HEK293 (cell line): ENCODE measurements around the gene MOB4.

Experiments
- CTCF ChIA-PET: fragments of 350-600 bp; formaldehyde crosslinking; extraction: SDS; loops from one replicate; lab custom pipeline; 2021; ENCODE audit warnings: antibody characterized with exemption; lab: Yijun Ruan, JAX
- POLR2A ChIA-PET: fragments of 300-600 bp; formaldehyde crosslinking; extraction: SDS; loops from one replicate; lab custom pipeline; 2020; ENCODE audit warnings: antibody characterized with exemption, inconsistent platforms; lab: Yijun Ruan, JAX
- H3K27ac ChIP-seq: fragments of 200-500 bp; sonication (Bioruptor generic); 2 replicates; pipeline ENCODE4 v1.5.1; 2014; ENCODE audit warnings: low read depth, low read length, control low read depth, inconsistent platforms; ENCODE audit errors: extremely low read depth
- H3K36me3 ChIP-seq, 2 experiments: fragments of 200-500 bp in 1 of 2; sonication (Bioruptor generic) in 1 of 2; 1 replicate in 1 of 2; 2 replicates in 1 of 2; pipeline ENCODE4 v1.5.1; 2014 to 2017; ENCODE audit warnings: inconsistent platforms in 2 of 2, low read length in 2 of 2; ENCODE audit not compliant: control insufficient read depth in 2 of 2, insufficient read depth in 1 of 2
- H3K4me1 ChIP-seq: fragments of 200-500 bp; sonication (Bioruptor generic); 2 replicates; pipeline ENCODE4 v1.5.1; 2014; ENCODE audit warnings: mild to moderate bottlenecking, low read length, inconsistent platforms; ENCODE audit not compliant: control insufficient read depth, insufficient read depth
- H3K4me3 ChIP-seq: 2 replicates; pipeline ENCODE4 v1.5.1; 2011; ENCODE audit warnings: low read depth, mild to moderate bottlenecking, control low read depth, low read length, moderate library complexity
- H3K9me3 ChIP-seq: fragments of 200-500 bp; sonication (Bioruptor generic); 2 replicates; pipeline ENCODE4 v1.5.1; 2014; ENCODE audit warnings: low read depth, low read length, inconsistent platforms; ENCODE audit not compliant: control insufficient read depth, insufficient read depth
- BCL6B ChIP-seq: fragments of 450-650 bp; formaldehyde crosslinking; IDR thresholded peaks from 2 replicates; pipeline ENCODE4 v1.5.1; 2017; ENCODE audit warnings: missing biosample characterization, missing genetic modification characterization
- HOXD13 ChIP-seq: sonication (generic); formaldehyde crosslinking; IDR thresholded peaks from 2 replicates; pipeline ENCODE4 v1.8.0; 2022; ENCODE audit warnings: missing genetic modification reagents, borderline replicate concordance
- INSM2 ChIP-seq: fragments of 450-650 bp; formaldehyde crosslinking; IDR thresholded peaks from 2 replicates; pipeline ENCODE4 v1.5.1; 2016; ENCODE audit warnings: missing biosample characterization, missing genetic modification characterization
- PRDM4 ChIP-seq: fragments of 450-650 bp; formaldehyde crosslinking; IDR thresholded peaks from 2 replicates; pipeline ENCODE4 v1.5.1; 2017; ENCODE audit warnings: missing biosample characterization, missing genetic modification characterization
- SCRT2 ChIP-seq: fragments of 450-650 bp; formaldehyde crosslinking; IDR thresholded peaks from 2 replicates; pipeline ENCODE4 v1.5.1; 2016; ENCODE audit warnings: missing biosample characterization, missing genetic modification characterization
- SP2 ChIP-seq: fragments of 450-650 bp; formaldehyde crosslinking; IDR thresholded peaks from 2 replicates; pipeline ENCODE4 v1.5.1; 2016; ENCODE audit warnings: missing biosample characterization, missing genetic modification characterization
- SP3 ChIP-seq: fragments of 450-650 bp; formaldehyde crosslinking; IDR thresholded peaks from 2 replicates; pipeline ENCODE4 v1.5.1; 2016; ENCODE audit warnings: missing biosample characterization, missing genetic modification characterization
- YY1 ChIP-seq: fragments of 450-650 bp; formaldehyde crosslinking; IDR thresholded peaks from 2 replicates; pipeline ENCODE4 v1.5.1; 2018; ENCODE audit warnings: missing biosample characterization, missing genetic modification characterization
- ZBTB44 ChIP-seq: fragments of 450-650 bp; IDR thresholded peaks from 2 replicates; pipeline ENCODE4 v1.5.1; 2018; ENCODE audit warnings: missing biosample characterization, mild to moderate bottlenecking, missing genetic modification characterization
- ZNF112 ChIP-seq: fragments of 450-650 bp; formaldehyde crosslinking; IDR thresholded peaks from 2 replicates; pipeline ENCODE4 v1.5.0; 2017; ENCODE audit warnings: missing biosample characterization, missing genetic modification characterization
- ZNF248 ChIP-seq: fragments of 450-650 bp; formaldehyde crosslinking; IDR thresholded peaks from 2 replicates; pipeline ENCODE4 v1.5.1; 2017; ENCODE audit warnings: missing biosample characterization, missing genetic modification characterization
- ZNF280C ChIP-seq: fragments of 450-650 bp; formaldehyde crosslinking; IDR thresholded peaks from 2 replicates; pipeline ENCODE4 v1.5.1; 2016; ENCODE audit warnings: missing biosample characterization, missing genetic modification characterization
- ZNF398 ChIP-seq: fragments of 450-650 bp; formaldehyde crosslinking; IDR thresholded peaks from 2 replicates; pipeline ENCODE4 v1.5.1; 2017; ENCODE audit warnings: missing biosample characterization, missing genetic modification characterization
- ZNF48 ChIP-seq: fragments of 450-650 bp; formaldehyde crosslinking; IDR thresholded peaks from 2 replicates; pipeline ENCODE4 v1.5.1; 2016; ENCODE audit warnings: missing biosample characterization, missing genetic modification characterization
- ZNF521 ChIP-seq: fragments of 450-650 bp; formaldehyde crosslinking; IDR thresholded peaks from 2 replicates; pipeline ENCODE4 v1.5.1; 2017; ENCODE audit warnings: missing biosample characterization, mild to moderate bottlenecking, missing genetic modification characterization
- ZNF623 ChIP-seq: fragments of 450-650 bp; formaldehyde crosslinking; IDR thresholded peaks from 2 replicates; pipeline ENCODE4 v1.5.1; 2016; ENCODE audit warnings: missing biosample characterization, missing genetic modification characterization
- ZNF626 ChIP-seq: fragments of 450-650 bp; sonication (Bioruptor Pico); formaldehyde crosslinking; IDR thresholded peaks from 2 replicates; pipeline ENCODE4 v1.5.1; 2018; ENCODE audit warnings: missing biosample characterization, missing genetic modification characterization, inconsistent platforms
- ZNF654 ChIP-seq: fragments of 450-650 bp; formaldehyde crosslinking; IDR thresholded peaks from 2 replicates; pipeline ENCODE4 v1.5.1; 2016; ENCODE audit warnings: low read depth, missing biosample characterization, missing genetic modification characterization
- ZNF785 ChIP-seq: fragments of 450-650 bp; formaldehyde crosslinking; IDR thresholded peaks from 2 replicates; pipeline ENCODE4 v1.5.1; 2016; ENCODE audit warnings: missing biosample characterization, missing genetic modification characterization
- ZSCAN5A ChIP-seq: fragments of 450-650 bp; formaldehyde crosslinking; IDR thresholded peaks from 2 replicates; pipeline ENCODE4 v1.5.1; 2016; ENCODE audit warnings: missing biosample characterization, missing genetic modification characterization

The MOB4 gene

GRCh38 chr2:197504512-197504911, 11.4 kb upstream of the MOB4 start:
- no peak overlapping the region for H3K4me3 ChIP-seq
- H3K9me3 ChIP-seq, result no peaks in the 10 kb centered on the region
- TF ChIP-seq SCRT2, result no peak
- TF ChIP-seq INSM2 (tag by site-specific recombination), result no peak
- TF ChIP-seq ZNF623 (tag by site-specific recombination), result no peak
- TF ChIP-seq ZNF112 (tag by site-specific recombination), result no peak
- no peak for TF ChIP-seq SP2
- no peak for TF ChIP-seq ZNF626 (tag by site-specific recombination)
- TF ChIP-seq YY1 (tag by site-specific recombination), result no peak
- TF ChIP-seq ZNF521 (tag by site-specific recombination), result no peak
- TF ChIP-seq ZNF785 (tag by site-specific recombination), result no peak
- no peak for TF ChIP-seq ZNF248 (tag by site-specific recombination)
- no peak for TF ChIP-seq ZSCAN5A
- no peak for TF ChIP-seq SP3 (tag by site-specific recombination)
- TF ChIP-seq PRDM4 (tag by site-specific recombination), result no peak
- no peak for TF ChIP-seq ZNF654 (tag by site-specific recombination)
- ChIA-PET CTCF (interaction anchor here (0.7 kb wide), 1 partner anchor 59 kb away, joined by 3 read pairs; no protein-coding TSS in a partner anchor), POLR2A (no interaction called here)
- 0 out of 2 replicates have a peak, but pooled peaks cover 4% of the 10 kb centered on the region for H3K4me1 ChIP-seq
- no peak overlapping the region for H3K27ac ChIP-seq
- H3K36me3 ChIP-seq, result peaks cover 18 to 39% of the 10 kb centered on the region in 2 experiments; a peak in 2 of 3 replicates

- POLR2A ChIA-PET, result interaction anchor here (1.2 kb wide), 1 partner anchor 9 kb away, joined by 7 read pairs; the partner anchor contains the start of gene MOB4
- 0 out of 2 replicates have a peak, but pooled peaks cover 3% of the 10 kb centered on the region for H3K4me1 ChIP-seq
- CTCF ChIA-PET, result no interaction called here
These were observed 9.2 kb upstream of the MOB4 start for GRCh38 chr2:197506658-197507057.

More at GRCh38 chr2:197506658-197507057, 9.2 kb upstream of the MOB4 start:
- Histone ChIP-seq H3K27ac (no peak overlapping the region), H3K36me3 (peaks cover 18 to 36% of the 10 kb centered on the region in 2 experiments; a peak in 2 of 3 replicates), H3K9me3 (no peaks in the 10 kb centered on the region), H3K4me3 (no peak overlapping the region)
- TF ChIP-seq HOXD13 (CRISPR knock-in tag) (no peak), ZNF48 (tag by site-specific recombination) (no peak), ZNF280C (tag by site-specific recombination) (no peak), BCL6B (tag by site-specific recombination) (no peak), ZBTB44 (no peak), ZNF398 (no peak)
